Aorta (tissue), 5 donors: ENCODE measurements around the gene DNPH1. TPM values are rescaled to one million over a fixed set of nuclear protein-coding genes. Genes with fewer than 3 reads are reported as not detected.

Source experiments
- ATAC-seq: fragments of 200-7000 bp; cut with Tn5 transposase; one replicate; pipeline ENCODE4 v1.9.1; 2022; ENCODE audit warnings: moderate library complexity; ENCODE audit not compliant: low FRiP score
- DNase-seq, 2 donors: peaks; one replicate each; pipeline ENCODE4 v3.0.0-alpha.2; 2020
- H3K27ac ChIP-seq, 2 donors: one replicate each; pipeline ENCODE4 v1.5.1; 2013; ENCODE audit warnings: low read length in 2 of 2, mild to moderate bottlenecking in 2 of 2, moderate library complexity in 2 of 2, control low read depth in 1 of 2, inconsistent platforms in 1 of 2, low read depth in 1 of 2
- H3K27me3 ChIP-seq, 2 donors: one replicate each; pipeline ENCODE4 v1.6.1; 2013; ENCODE audit warnings: control low read depth in 1 of 2, low read length in 1 of 2, mild to moderate bottlenecking in 1 of 2, moderate library complexity in 1 of 2; ENCODE audit not compliant: insufficient read depth in 2 of 2, control insufficient read depth in 1 of 2
- H3K36me3 ChIP-seq, 2 donors: one replicate each; pipeline ENCODE4 v1.6.1; 2013; ENCODE audit warnings: control low read depth in 1 of 2, low read length in 1 of 2, mild to moderate bottlenecking in 1 of 2; ENCODE audit not compliant: insufficient read depth in 2 of 2, control insufficient read depth in 1 of 2
- H3K4me1 ChIP-seq, 2 donors: one replicate each; pipeline ENCODE4 v1.6.1; 2013; ENCODE audit warnings: low read length in 2 of 2, control low read depth in 1 of 2, mild to moderate bottlenecking in 1 of 2, moderate library complexity in 1 of 2; ENCODE audit not compliant: insufficient read depth in 2 of 2, control insufficient read depth in 1 of 2
- H3K4me3 ChIP-seq, 2 donors: one replicate each; pipeline ENCODE4 v1.5.1; 2013; ENCODE audit warnings: low read length in 2 of 2, control low read depth in 1 of 2, mild to moderate bottlenecking in 1 of 2
- H3K9me3 ChIP-seq: one replicate; pipeline ENCODE4 v1.6.1; 2013; ENCODE audit warnings: mild to moderate bottlenecking, low read length; ENCODE audit not compliant: control insufficient read depth
- WGBS, 2 donors: extraction: QIAGEN DNeasy Blood & Tissue Kit; methylation state at CpG; one replicate each; pipeline ENCODE4 v1.1.7; 2013; 5-methylcytosine and 5-hydroxymethylcytosine counted together
- intact Hi-C, 2 donors: fragments of 100-400 bp; cut with DNase I; formaldehyde crosslinking; loops; one replicate each; pipeline versions ENCODE4 v1.14.2 to v1.15.0; 2022
- polyA plus RNA-seq, 2 donors: library from polyadenylated mRNA; stranded (reverse); fragments of 200-250 nt; gene quantifications; one replicate each; pipeline ENCODE4 v1.2.3, GENCODE V29; 2013
- total RNA-seq, 2 donors: library from RNA; stranded (reverse); fragmentation: NEBNext Ultra II Directional; extraction: Animal tissue kit (Norgen Biotek cat#: 25700); gene quantifications; one replicate each; pipeline ENCODE4 v1.2.1, GENCODE V29; 2021
- donor health status: healthy with polysubstance abuse.
- donor health status: Bipolar disorder and iron deficiency.
- donor health status: DM: no; HTN: no; CAD: no.
- donor health status: DM: no; HTN: no; CAD: no.
- donor health status: DM: yes; HTN: yes; CAD: no.

Gene DNPH1
- total and polyA plus RNA-seq, 4 donors, result 10.2 to 87.4 (median 27.4) TPM

- DNase-seq, result no peak
- H3K27me3 ChIP-seq, result no peaks in the 10 kb centered on the region
- no peaks in the 10 kb centered on the region for H3K4me1 ChIP-seq
- WGBS, 2 donors, result 83 to 84% methylated on average over 5 of the region's 5 CpGs
- H3K27ac ChIP-seq, result no peak overlapping the region
- no peak overlapping the region for H3K4me3 ChIP-seq
- no peak for ATAC-seq
- intact Hi-C loops, result no loop called here
- no peaks in the 10 kb centered on the region for H3K9me3 ChIP-seq
- H3K36me3 ChIP-seq, result peaks cover 0 to 4% of the 10 kb centered on the region in 2 donors
These were observed 43.8 kb downstream of the DNPH1 start for GRCh38 chr6:43185391-43185985.

- no peaks in the 10 kb centered on the region for H3K9me3 ChIP-seq
- peak in 1 of 2 donors; percentile 53 for DNase-seq
- no peak overlapping the region for H3K27ac ChIP-seq
- H3K4me1 ChIP-seq, result no peaks in the 10 kb centered on the region
- H3K27me3 ChIP-seq, result no peaks in the 10 kb centered on the region
- no peak for ATAC-seq
- peaks cover 0 to 6% of the 10 kb centered on the region in 2 donors for H3K36me3 ChIP-seq
- no peak overlapping the region for H3K4me3 ChIP-seq
- 91% methylated on average over 21 of the region's 21 CpGs for WGBS, 2 donors
- intact Hi-C loops, result no loop called here
These were observed 44.9 kb downstream of the DNPH1 start for GRCh38 chr6:43184268-43184985.

GRCh38 chr6:43183441-43183840, 45.8 kb downstream of the DNPH1 start:
- Histone ChIP-seq H3K4me3 (no peak overlapping the region), H3K9me3 (no peaks in the 10 kb centered on the region), H3K27ac (no peak overlapping the region), H3K27me3 (no peaks in the 10 kb centered on the region), H3K36me3 (peaks cover 0 to 13% of the 10 kb centered on the region in 2 donors), H3K4me1 (no peaks in the 10 kb centered on the region)
- no peak for ATAC-seq
- no peak for DNase-seq
- WGBS, 2 donors, result 96 to 97% methylated on average over 4 of the region's 4 CpGs
- intact Hi-C loops, result no loop called here

GRCh38 chr6:43181942-43182860, 47.1 kb downstream of the DNPH1 start, which contains the start of gene CUL9:
Gene CUL9 (plus strand): TSS chr6:43182196. CDS start chr6:43184311, 2,115 bp downstream.
- H3K27ac ChIP-seq, result no peak within 1 kb of the TSS
- peak; percentile 92 to 96 for DNase-seq

GRCh38 chr6:43181621-43181941, 47.7 kb downstream of the DNPH1 start:
- Histone ChIP-seq H3K27ac (no peak overlapping the region), H3K4me3 (peak overlapping the region; percentile 2 to 62), H3K9me3 (no peaks in the 10 kb centered on the region), H3K36me3 (peaks cover 0 to 13% of the 10 kb centered on the region in 2 donors), H3K27me3 (no peaks in the 10 kb centered on the region), H3K4me1 (no peaks in the 10 kb centered on the region)
- intact Hi-C loops, result no loop called here
- 30 to 37% methylated on average over 9 of the region's 9 CpGs for WGBS, 2 donors
- ATAC-seq, result no peak
- peak in 1 of 2 donors; percentile 25 for DNase-seq

More at GRCh38 chr6:43181942-43182860, 47.1 kb downstream of the DNPH1 start, which contains the start of gene CUL9:
- H3K4me3 ChIP-seq, result peak within 1 kb of the TSS; percentile 30 to 62
- 1 to 2% methylated on average over 25 to 51 of the region's 51 CpGs for WGBS, 2 donors
- ATAC-seq, result peak; percentile 96
- H3K27me3 ChIP-seq, result no peaks in the 10 kb centered on the region
- H3K4me1 ChIP-seq, result no peaks in the 10 kb centered on the region
- H3K36me3 ChIP-seq, result peaks cover 0 to 15% of the 10 kb centered on the region in 2 donors
- intact Hi-C loops, result no loop called here
- no peaks in the 10 kb centered on the region for H3K9me3 ChIP-seq

GRCh38 chr6:43180985-43181384, 48.3 kb downstream of the DNPH1 start:
- H3K9me3 ChIP-seq, result no peaks in the 10 kb centered on the region
- intact Hi-C loops, result no loop called here
- no peaks in the 10 kb centered on the region for H3K4me1 ChIP-seq

GRCh38 chr6:43180058-43180457, 49.2 kb downstream of the DNPH1 start:
- intact Hi-C loops, result no loop called here
- H3K36me3 ChIP-seq, result peaks cover 0 to 20% of the 10 kb centered on the region in 2 donors
- H3K9me3 ChIP-seq, result no peaks in the 10 kb centered on the region
- no peak overlapping the region for H3K27ac ChIP-seq
- ATAC-seq (no peak), DNase-seq (peak in 1 of 2 donors; percentile 49)
- H3K4me1 ChIP-seq, result no peaks in the 10 kb centered on the region
- H3K4me3 ChIP-seq, result no peak overlapping the region
- no peaks in the 10 kb centered on the region for H3K27me3 ChIP-seq
- WGBS, 2 donors, result 70 to 74% methylated on average over 7 of the region's 7 CpGs

More at GRCh38 chr6:43180985-43181384, 48.3 kb downstream of the DNPH1 start:
- Histone ChIP-seq H3K27ac (no peak overlapping the region), H3K4me3 (no peak overlapping the region), H3K27me3 (no peaks in the 10 kb centered on the region), H3K36me3 (peaks cover 0 to 15% of the 10 kb centered on the region in 2 donors)
- no peak for ATAC-seq
- 53 to 63% methylated on average over 5 of the region's 5 CpGs for WGBS, 2 donors
- peak in 1 of 2 donors; percentile 55 for DNase-seq

- H3K36me3 ChIP-seq, result peaks cover 0 to 20% of the 10 kb centered on the region in 2 donors
- 81 to 83% methylated on average over 19 to 20 of the region's 20 CpGs for whole genome bisulfite sequencing, 2 donors
- no peak overlapping the region for H3K4me3 ChIP-seq
- H3K4me1 ChIP-seq, result no peaks in the 10 kb centered on the region
- no peaks in the 10 kb centered on the region for H3K9me3 ChIP-seq
- H3K27me3 ChIP-seq, result no peaks in the 10 kb centered on the region
- ATAC-seq (no peak), DNase-seq (peak in 1 of 2 donors; percentile 65)
- intact Hi-C loops, result no loop called here
- no peak overlapping the region for H3K27ac ChIP-seq
These were observed 50.1 kb downstream of the DNPH1 start for GRCh38 chr6:43178951-43179830.
